HepG2 (cell line): Measurements from ENCODE around the gene TBC1D7. TPM values are rescaled to one million over a fixed set of nuclear protein-coding genes. Genes with fewer than 3 reads are reported as not detected.
A peak's percentile ranks its signal among the peaks of the same experiment; 100 is the strongest.

ENCODE experiments used
- ADNP ChIP-seq: sonication (generic); formaldehyde crosslinking; IDR thresholded peaks from 2 replicates; pipeline ENCODE4 v1.4.0; 2020; ENCODE audit warnings: missing genetic modification reagents
- ARID2 ChIP-seq: sonication (generic); formaldehyde crosslinking; IDR thresholded peaks from 2 replicates; pipeline ENCODE4 v1.8.1; 2022; ENCODE audit warnings: mild to moderate bottlenecking, missing genetic modification reagents, borderline replicate concordance
- CAMTA2 ChIP-seq: sonication (generic); formaldehyde crosslinking; IDR thresholded peaks from 2 replicates; pipeline ENCODE4 v1.4.0; 2020; ENCODE audit warnings: mild to moderate bottlenecking, missing genetic modification reagents, borderline replicate concordance
- ELF4 ChIP-seq: sonication (generic); formaldehyde crosslinking; IDR thresholded peaks from 2 replicates; pipeline ENCODE4 v1.5.0; 2020; ENCODE audit warnings: missing genetic modification reagents, mild to moderate bottlenecking, moderate library complexity, borderline replicate concordance
- FOSL1 ChIP-seq: sonication (generic); formaldehyde crosslinking; IDR thresholded peaks from 2 replicates; pipeline ENCODE4 v1.9.0; 2021; ENCODE audit warnings: missing genetic modification reagents, borderline replicate concordance
- FOSL2 ChIP-seq: sonication (generic); formaldehyde crosslinking; IDR thresholded peaks from 2 replicates; pipeline ENCODE4 v1.4.0; 2020; ENCODE audit warnings: missing genetic modification reagents
- MTA1 ChIP-seq: sonication (generic); formaldehyde crosslinking; IDR thresholded peaks from 2 replicates; pipeline ENCODE4 v1.4.0; 2020; ENCODE audit warnings: missing genetic modification reagents, mild to moderate bottlenecking, borderline replicate concordance
- PITX1 ChIP-seq: sonication (generic); formaldehyde crosslinking; IDR thresholded peaks from 2 replicates; pipeline ENCODE4 v1.5.1; 2020; ENCODE audit warnings: mild to moderate bottlenecking, missing genetic modification reagents
- ZNF33B ChIP-seq: sonication (generic); formaldehyde crosslinking; IDR thresholded peaks from 2 replicates; pipeline ENCODE4 v1.5.1; 2020; ENCODE audit warnings: mild to moderate bottlenecking, missing genetic modification reagents
- ZNF34 ChIP-seq: sonication (generic); formaldehyde crosslinking; IDR thresholded peaks from 2 replicates; pipeline ENCODE4 v1.4.0; 2020; ENCODE audit warnings: mild to moderate bottlenecking, missing genetic modification reagents, borderline replicate concordance
- polyA plus RNA-seq, 8 experiments: library from polyadenylated mRNA; depleted of rRNA in 3 of 8; stranded (reverse) in 7 of 8; unstranded in 1 of 8; fragments of >200 nt; fragmentation: Illumina TruSeq in 4 of 8; extraction: Trizol in 4 of 8; gene quantifications; 2 replicates each; pipeline versions ENCODE4 v1.2.1 to v1.2.3, GENCODE V29; 2011 to 2016; ENCODE audit warnings: low read depth in 4 of 8, missing spikeins in 1 of 8, mixed read lengths in 1 of 8; ENCODE audit not compliant: insufficient read depth in 1 of 8
- total RNA-seq, 5 experiments: library from RNA; depleted of rRNA; stranded (reverse); fragments of >200 nt; fragmentation: Illumina TruSeq; extraction: Trizol; gene quantifications; 2 replicates each; pipeline ENCODE4 v1.2.3, GENCODE V29; 2016; ENCODE audit warnings: low read depth in 1 of 5
- TF ChIP-seq, protein P1 (sequence below): IDR thresholded peaks from 2 replicates; pipeline ENCODE4 v1.6.1; 2018; ENCODE audit warnings: missing genetic modification reagents
- TF ChIP-seq, protein P2 (sequence below), 2 experiments: sonication (generic) in 1 of 2; formaldehyde crosslinking in 1 of 2; IDR thresholded peaks; 2 replicates each; pipeline versions ENCODE4 v1.4.0 to v1.6.1; 2018 to 2020; ENCODE audit warnings: missing genetic modification reagents in 2 of 2, borderline replicate concordance in 1 of 2, low read depth in 1 of 2, mild to moderate bottlenecking in 1 of 2, missing biosample characterization in 1 of 2
- TF ChIP-seq, protein P3 (sequence below): sonication (generic); formaldehyde crosslinking; IDR thresholded peaks from 2 replicates; pipeline ENCODE4 v1.8.0; 2022; ENCODE audit warnings: missing genetic modification reagents, mild to moderate bottlenecking, borderline replicate concordance
- TF ChIP-seq, protein P4 (sequence below): IDR thresholded peaks from 2 replicates; pipeline ENCODE4 v1.4.0; 2020; ENCODE audit warnings: mild to moderate bottlenecking, missing genetic modification reagents
- TF ChIP-seq, protein P5 (sequence below): sonication (generic); formaldehyde crosslinking; IDR thresholded peaks from 2 replicates; pipeline ENCODE4 v1.5.0; 2020; ENCODE audit warnings: mild to moderate bottlenecking, missing genetic modification reagents
- TF ChIP-seq, protein P6 (sequence below): sonication (generic); formaldehyde crosslinking; IDR thresholded peaks from 2 replicates; pipeline ENCODE4 v1.9.0; 2021; ENCODE audit warnings: missing genetic modification reagents, borderline replicate concordance

The TBC1D7 gene
- total and polyA plus RNA-seq, 2 of the 13 experiments (the other 11 are each of a cell fraction or from before 2014, with no cell fraction given) = 23.3 to 30.8 TPM

DNA sequence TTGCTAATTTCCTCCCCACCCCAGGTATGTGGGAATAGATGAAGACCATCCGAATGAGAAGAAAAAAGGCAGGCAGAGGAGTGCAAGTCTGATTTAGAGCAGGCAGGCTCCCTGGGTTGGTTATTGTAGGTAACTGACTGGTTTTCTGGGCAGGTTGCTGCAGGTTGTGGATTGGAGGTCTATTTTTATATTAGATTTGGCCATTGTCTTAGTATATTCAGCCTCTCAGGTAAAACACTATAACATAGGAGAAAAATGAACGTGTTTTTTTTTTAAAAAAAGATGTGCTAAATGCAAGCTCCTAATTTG lies 492 bp upstream of the TBC1D7 start (continued):
- TF ChIP-seq ADNP = no peak
- TF ChIP-seq, protein P1, sequence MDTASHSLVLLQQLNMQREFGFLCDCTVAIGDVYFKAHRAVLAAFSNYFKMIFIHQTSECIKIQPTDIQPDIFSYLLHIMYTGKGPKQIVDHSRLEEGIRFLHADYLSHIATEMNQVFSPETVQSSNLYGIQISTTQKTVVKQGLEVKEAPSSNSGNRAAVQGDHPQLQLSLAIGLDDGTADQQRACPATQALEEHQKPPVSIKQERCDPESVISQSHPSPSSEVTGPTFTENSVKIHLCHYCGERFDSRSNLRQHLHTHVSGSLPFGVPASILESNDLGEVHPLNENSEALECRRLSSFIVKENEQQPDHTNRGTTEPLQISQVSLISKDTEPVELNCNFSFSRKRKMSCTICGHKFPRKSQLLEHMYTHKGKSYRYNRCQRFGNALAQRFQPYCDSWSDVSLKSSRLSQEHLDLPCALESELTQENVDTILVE = no peak
- TF ChIP-seq, protein P2, sequence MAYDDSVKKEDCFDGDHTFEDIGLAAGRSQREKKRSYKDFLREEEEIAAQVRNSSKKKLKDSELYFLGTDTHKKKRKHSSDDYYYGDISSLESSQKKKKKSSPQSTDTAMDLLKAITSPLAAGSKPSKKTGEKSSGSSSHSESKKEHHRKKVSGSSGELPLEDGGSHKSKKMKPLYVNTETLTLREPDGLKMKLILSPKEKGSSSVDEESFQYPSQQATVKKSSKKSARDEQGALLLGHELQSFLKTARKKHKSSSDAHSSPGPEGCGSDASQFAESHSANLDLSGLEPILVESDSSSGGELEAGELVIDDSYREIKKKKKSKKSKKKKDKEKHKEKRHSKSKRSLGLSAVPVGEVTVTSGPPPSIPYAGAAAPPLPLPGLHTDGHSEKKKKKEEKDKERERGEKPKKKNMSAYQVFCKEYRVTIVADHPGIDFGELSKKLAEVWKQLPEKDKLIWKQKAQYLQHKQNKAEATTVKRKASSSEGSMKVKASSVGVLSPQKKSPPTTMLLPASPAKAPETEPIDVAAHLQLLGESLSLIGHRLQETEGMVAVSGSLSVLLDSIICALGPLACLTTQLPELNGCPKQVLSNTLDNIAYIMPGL (CRISPR knock-in tag; IDR thresholded peaks at IDR 0.05; ENCODE audit: borderline replicate concordance in 1 of 2, low read depth in 1 of 2) = 0 out of 4 replicates have a peak, but pooled peaks of 1 of the 2 experiments have one; percentile 10
- TF ChIP-seq, protein P3, sequence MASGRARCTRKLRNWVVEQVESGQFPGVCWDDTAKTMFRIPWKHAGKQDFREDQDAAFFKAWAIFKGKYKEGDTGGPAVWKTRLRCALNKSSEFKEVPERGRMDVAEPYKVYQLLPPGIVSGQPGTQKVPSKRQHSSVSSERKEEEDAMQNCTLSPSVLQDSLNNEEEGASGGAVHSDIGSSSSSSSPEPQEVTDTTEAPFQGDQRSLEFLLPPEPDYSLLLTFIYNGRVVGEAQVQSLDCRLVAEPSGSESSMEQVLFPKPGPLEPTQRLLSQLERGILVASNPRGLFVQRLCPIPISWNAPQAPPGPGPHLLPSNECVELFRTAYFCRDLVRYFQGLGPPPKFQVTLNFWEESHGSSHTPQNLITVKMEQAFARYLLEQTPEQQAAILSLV (CRISPR knock-in tag) = no peak
- TF ChIP-seq, protein P4, sequence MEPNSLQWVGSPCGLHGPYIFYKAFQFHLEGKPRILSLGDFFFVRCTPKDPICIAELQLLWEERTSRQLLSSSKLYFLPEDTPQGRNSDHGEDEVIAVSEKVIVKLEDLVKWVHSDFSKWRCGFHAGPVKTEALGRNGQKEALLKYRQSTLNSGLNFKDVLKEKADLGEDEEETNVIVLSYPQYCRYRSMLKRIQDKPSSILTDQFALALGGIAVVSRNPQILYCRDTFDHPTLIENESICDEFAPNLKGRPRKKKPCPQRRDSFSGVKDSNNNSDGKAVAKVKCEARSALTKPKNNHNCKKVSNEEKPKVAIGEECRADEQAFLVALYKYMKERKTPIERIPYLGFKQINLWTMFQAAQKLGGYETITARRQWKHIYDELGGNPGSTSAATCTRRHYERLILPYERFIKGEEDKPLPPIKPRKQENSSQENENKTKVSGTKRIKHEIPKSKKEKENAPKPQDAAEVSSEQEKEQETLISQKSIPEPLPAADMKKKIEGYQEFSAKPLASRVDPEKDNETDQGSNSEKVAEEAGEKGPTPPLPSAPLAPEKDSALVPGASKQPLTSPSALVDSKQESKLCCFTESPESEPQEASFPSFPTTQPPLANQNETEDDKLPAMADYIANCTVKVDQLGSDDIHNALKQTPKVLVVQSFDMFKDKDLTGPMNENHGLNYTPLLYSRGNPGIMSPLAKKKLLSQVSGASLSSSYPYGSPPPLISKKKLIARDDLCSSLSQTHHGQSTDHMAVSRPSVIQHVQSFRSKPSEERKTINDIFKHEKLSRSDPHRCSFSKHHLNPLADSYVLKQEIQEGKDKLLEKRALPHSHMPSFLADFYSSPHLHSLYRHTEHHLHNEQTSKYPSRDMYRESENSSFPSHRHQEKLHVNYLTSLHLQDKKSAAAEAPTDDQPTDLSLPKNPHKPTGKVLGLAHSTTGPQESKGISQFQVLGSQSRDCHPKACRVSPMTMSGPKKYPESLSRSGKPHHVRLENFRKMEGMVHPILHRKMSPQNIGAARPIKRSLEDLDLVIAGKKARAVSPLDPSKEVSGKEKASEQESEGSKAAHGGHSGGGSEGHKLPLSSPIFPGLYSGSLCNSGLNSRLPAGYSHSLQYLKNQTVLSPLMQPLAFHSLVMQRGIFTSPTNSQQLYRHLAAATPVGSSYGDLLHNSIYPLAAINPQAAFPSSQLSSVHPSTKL (CRISPR knock-in tag) = no peak
- no peak for TF ChIP-seq FOSL1
- TF ChIP-seq ELF4 (CRISPR knock-in tag) = 0 out of 2 replicates have a peak, but pooled peaks have one; percentile 19
- 0 out of 2 replicates have a peak, but pooled peaks have one; percentile 2 for TF ChIP-seq ZNF33B (CRISPR knock-in tag)
- TF ChIP-seq PITX1 (CRISPR knock-in tag) = no peak
- TF ChIP-seq ZNF34 (CRISPR knock-in tag) = no peak
- no peak for TF ChIP-seq CAMTA2 (CRISPR knock-in tag)
- no peak for TF ChIP-seq FOSL2 (CRISPR knock-in tag)
- TF ChIP-seq ARID2 (CRISPR knock-in tag) = peak; percentile 65; the same call in 1 of the 2 replicates
- TF ChIP-seq, protein P5, sequence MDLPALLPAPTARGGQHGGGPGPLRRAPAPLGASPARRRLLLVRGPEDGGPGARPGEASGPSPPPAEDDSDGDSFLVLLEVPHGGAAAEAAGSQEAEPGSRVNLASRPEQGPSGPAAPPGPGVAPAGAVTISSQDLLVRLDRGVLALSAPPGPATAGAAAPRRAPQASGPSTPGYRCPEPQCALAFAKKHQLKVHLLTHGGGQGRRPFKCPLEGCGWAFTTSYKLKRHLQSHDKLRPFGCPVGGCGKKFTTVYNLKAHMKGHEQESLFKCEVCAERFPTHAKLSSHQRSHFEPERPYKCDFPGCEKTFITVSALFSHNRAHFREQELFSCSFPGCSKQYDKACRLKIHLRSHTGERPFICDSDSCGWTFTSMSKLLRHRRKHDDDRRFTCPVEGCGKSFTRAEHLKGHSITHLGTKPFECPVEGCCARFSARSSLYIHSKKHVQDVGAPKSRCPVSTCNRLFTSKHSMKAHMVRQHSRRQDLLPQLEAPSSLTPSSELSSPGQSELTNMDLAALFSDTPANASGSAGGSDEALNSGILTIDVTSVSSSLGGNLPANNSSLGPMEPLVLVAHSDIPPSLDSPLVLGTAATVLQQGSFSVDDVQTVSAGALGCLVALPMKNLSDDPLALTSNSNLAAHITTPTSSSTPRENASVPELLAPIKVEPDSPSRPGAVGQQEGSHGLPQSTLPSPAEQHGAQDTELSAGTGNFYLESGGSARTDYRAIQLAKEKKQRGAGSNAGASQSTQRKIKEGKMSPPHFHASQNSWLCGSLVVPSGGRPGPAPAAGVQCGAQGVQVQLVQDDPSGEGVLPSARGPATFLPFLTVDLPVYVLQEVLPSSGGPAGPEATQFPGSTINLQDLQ (CRISPR knock-in tag) = 0 out of 2 replicates have a peak, but pooled peaks have one; percentile 14
- no peak for TF ChIP-seq MTA1
- TF ChIP-seq, protein P6, sequence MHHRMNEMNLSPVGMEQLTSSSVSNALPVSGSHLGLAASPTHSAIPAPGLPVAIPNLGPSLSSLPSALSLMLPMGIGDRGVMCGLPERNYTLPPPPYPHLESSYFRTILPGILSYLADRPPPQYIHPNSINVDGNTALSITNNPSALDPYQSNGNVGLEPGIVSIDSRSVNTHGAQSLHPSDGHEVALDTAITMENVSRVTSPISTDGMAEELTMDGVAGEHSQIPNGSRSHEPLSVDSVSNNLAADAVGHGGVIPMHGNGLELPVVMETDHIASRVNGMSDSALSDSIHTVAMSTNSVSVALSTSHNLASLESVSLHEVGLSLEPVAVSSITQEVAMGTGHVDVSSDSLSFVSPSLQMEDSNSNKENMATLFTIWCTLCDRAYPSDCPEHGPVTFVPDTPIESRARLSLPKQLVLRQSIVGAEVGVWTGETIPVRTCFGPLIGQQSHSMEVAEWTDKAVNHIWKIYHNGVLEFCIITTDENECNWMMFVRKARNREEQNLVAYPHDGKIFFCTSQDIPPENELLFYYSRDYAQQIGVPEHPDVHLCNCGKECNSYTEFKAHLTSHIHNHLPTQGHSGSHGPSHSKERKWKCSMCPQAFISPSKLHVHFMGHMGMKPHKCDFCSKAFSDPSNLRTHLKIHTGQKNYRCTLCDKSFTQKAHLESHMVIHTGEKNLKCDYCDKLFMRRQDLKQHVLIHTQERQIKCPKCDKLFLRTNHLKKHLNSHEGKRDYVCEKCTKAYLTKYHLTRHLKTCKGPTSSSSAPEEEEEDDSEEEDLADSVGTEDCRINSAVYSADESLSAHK (CRISPR knock-in tag) = no peak
